ENCODE measurements around the gene ACYP2. TPM values are rescaled to one million over a fixed set of nuclear protein-coding genes. Genes with fewer than 3 reads are reported as not detected.

ACYP2 gene
- total RNA-seq, 4 donors from 2014 or later = 15.6 to 25.1 (median 21.5) TPM

DNA sequence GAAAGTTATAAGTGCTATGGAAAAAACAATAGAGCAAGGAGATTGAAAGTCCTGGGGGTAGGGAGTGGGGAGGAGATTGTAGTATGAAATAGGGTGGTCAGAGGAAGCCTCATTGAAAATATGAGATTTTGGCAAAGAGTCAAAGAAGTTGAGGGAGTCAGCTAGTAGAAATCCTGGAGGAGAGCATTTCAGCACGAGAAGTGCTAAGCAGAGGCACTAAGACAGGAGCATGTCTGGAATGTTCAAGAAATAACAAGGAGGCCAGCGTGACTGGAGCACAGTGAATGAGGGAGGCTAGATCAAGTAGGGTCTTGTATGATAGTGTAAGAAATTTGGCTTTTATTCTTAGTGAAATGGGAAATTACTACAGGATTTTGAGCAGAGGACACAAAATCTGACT is 142.8 kb downstream of the ACYP2 start:
- Histone ChIP-seq H3K27ac (no peak overlapping the region), H3K4me3 (no peak overlapping the region), H3K4me1 (peaks cover 0 to 5% (median 2%) of the 10 kb centered on the region in 4 donors), H3K9me3 (peaks cover 0 to 4% (median 0%) of the 10 kb centered on the region in 4 donors), H3K27me3 (no peaks in the 10 kb centered on the region), H3K36me3 (peaks cover 0 to 8% (median 0%) of the 10 kb centered on the region in 3 donors)
- TF ChIP-seq EP300 (IDR thresholded peaks at IDR 0.05) = no peak
- TF ChIP-seq, protein P1, sequence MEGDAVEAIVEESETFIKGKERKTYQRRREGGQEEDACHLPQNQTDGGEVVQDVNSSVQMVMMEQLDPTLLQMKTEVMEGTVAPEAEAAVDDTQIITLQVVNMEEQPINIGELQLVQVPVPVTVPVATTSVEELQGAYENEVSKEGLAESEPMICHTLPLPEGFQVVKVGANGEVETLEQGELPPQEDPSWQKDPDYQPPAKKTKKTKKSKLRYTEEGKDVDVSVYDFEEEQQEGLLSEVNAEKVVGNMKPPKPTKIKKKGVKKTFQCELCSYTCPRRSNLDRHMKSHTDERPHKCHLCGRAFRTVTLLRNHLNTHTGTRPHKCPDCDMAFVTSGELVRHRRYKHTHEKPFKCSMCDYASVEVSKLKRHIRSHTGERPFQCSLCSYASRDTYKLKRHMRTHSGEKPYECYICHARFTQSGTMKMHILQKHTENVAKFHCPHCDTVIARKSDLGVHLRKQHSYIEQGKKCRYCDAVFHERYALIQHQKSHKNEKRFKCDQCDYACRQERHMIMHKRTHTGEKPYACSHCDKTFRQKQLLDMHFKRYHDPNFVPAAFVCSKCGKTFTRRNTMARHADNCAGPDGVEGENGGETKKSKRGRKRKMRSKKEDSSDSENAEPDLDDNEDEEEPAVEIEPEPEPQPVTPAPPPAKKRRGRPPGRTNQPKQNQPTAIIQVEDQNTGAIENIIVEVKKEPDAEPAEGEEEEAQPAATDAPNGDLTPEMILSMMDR (IDR thresholded peaks at IDR 0.05) = no peak
- no peak for TF ChIP-seq POLR2A (IDR thresholded peaks at IDR 0.05)
- 23 to 27% methylated on average over 2 of the region's 2 CpGs for WGBS, 2 donors
- DNase-seq (ENCODE audit: low spot score in 2 of 2) = no peak

DNA sequence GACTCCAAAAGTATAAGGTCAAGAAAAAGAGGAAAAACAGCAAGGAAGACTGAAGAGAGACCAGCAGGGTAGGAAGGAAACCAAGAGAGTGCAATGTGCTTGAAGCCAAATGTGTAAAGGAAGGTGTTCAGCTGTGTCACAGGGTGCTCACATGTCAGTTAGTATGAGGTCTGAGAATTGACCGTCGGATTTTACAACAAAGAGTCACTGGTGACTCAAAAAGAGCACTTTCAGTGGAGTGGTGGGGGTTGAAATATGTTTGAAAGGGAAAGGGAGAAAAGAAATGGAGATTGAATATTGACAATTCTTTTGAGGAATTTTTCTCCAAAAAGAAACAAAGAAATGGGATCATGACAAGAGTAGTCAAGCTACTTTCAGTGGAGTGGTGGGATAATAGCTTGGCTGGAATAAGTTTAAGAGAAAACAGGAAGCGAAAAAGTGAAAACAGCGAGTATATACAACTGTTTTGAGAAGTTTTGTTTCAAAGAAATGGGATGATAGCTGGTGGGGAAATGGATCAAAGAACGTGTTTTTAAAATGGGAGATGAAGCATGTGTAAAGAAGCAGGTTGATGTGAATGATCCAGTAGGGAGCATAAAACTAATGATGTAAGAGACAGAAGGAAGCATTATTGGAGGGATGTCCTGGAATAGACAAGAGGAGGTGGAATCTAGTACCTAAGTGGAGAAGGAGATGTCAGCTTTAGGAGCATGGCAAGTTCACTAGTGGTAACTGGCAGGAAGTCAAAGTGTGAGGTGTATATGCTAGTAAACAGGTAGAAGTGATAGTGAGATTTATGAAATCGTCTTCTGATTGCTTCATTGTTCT is 144.2 kb downstream of the ACYP2 start:
- DNase-seq (ENCODE audit: low spot score in 2 of 2) = no peak
- Histone ChIP-seq H3K27me3 (no peaks in the 10 kb centered on the region), H3K27ac (no peak overlapping the region), H3K36me3 (peaks cover 0 to 13% (median 0%) of the 10 kb centered on the region in 3 donors), H3K4me1 (peaks cover 0 to 5% (median 2%) of the 10 kb centered on the region in 4 donors), H3K9me3 (peaks cover 0 to 4% (median 0%) of the 10 kb centered on the region in 4 donors), H3K4me3 (no peak overlapping the region)
- WGBS, 2 donors = 93 to 94% methylated on average over 6 of the region's 6 CpGs
- no peak for TF ChIP-seq POLR2A (IDR thresholded peaks at IDR 0.05)
- no peak for TF ChIP-seq EP300 (IDR thresholded peaks at IDR 0.05)
- TF ChIP-seq, protein P1 (IDR thresholded peaks at IDR 0.05) = no peak

DNA sequence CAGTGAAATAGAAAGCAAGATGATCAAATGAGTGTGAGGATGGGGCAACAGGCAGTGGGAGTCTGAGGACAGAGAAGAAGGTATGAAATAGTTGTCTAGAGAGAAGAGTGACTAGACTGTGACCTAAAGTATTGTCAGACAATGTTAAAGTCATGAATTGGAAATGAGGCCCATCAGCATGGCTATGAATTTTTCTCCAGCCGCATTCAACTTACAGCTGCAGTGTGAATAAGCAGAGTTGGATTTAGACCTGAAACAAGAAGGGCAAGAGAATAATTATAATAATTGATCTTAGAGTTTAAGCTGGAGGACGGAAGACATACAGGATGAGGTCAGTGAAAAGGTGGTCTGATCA is 144.8 kb downstream of the ACYP2 start:
- H3K27me3 ChIP-seq = no peaks in the 10 kb centered on the region
- TF ChIP-seq POLR2A (IDR thresholded peaks at IDR 0.05) (no peak), EP300 (IDR thresholded peaks at IDR 0.05) (no peak)
- TF ChIP-seq, protein P1 (IDR thresholded peaks at IDR 0.05) = no peak
- peaks cover 0 to 12% (median 0%) of the 10 kb centered on the region in 3 donors for H3K36me3 ChIP-seq
- no peak overlapping the region for H3K4me3 ChIP-seq
- no peak for DNase-seq (ENCODE audit: low spot score in 2 of 2)
- peaks cover 0 to 4% (median 0%) of the 10 kb centered on the region in 4 donors for H3K9me3 ChIP-seq
- H3K4me1 ChIP-seq = peaks cover 0 to 5% (median 2%) of the 10 kb centered on the region in 4 donors
- WGBS, 2 donors = 90 to 95% methylated on average over 2 of the region's 2 CpGs
- H3K27ac ChIP-seq = no peak overlapping the region

DNA sequence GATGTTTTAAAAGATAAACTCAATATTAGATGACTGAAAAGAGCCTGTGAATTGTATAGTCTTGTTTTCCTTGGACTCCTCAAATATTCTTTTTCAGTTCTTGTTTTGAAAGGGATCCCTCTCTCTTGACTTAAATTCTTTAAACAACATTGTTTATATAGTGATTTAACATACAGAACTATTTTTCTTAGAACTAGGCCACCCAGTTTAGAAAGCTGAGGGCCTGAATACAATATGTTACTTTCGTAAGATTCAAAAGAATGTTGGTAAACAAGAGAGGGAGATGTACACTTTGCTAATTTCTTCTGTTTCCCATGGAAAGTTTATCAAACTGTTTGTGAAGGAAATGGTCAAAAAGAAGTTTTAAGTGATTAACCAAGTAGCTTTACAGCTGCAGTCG is 146.1 kb downstream of the ACYP2 start:
- DNase-seq (ENCODE audit: low spot score in 2 of 2) = no peak
- H3K4me3 ChIP-seq = no peak overlapping the region
- peaks cover 0 to 5% (median 2%) of the 10 kb centered on the region in 4 donors for H3K4me1 ChIP-seq
- 38 to 39% methylated on average over 2 of the region's 2 CpGs for WGBS, 2 donors
- H3K36me3 ChIP-seq = peaks cover 0 to 5% (median 0%) of the 10 kb centered on the region in 3 donors
- H3K9me3 ChIP-seq = no peaks in the 10 kb centered on the region
- TF ChIP-seq, protein P1 (IDR thresholded peaks at IDR 0.05) = no peak
- TF ChIP-seq POLR2A (IDR thresholded peaks at IDR 0.05) (no peak), EP300 (IDR thresholded peaks at IDR 0.05) (no peak)
- H3K27me3 ChIP-seq = no peaks in the 10 kb centered on the region
- peak overlapping the region in 2 of 4 donors; percentile 27 to 29 for H3K27ac ChIP-seq
